Endothelial cell of umbilical vein (primary cell): ENCODE results near the gene PRIMPOL. TPM values are rescaled to one million over a fixed set of nuclear protein-coding genes. Genes with fewer than 3 reads are reported as not detected.

Experiments
- BruUV-seq: library from RNA; stranded (reverse); fragments of 400-500 nt; replicated peaks from 2 replicates; lab custom pipeline; 2021; lab: Mats Ljungman, UMichigan
- CTCF ChIA-PET: fragments of 300-600, 350-600 bp; sonication (Branson Sonifier 250); formaldehyde crosslinking; loops from one replicate; lab custom pipeline; 2021; ENCODE audit warnings: antibody characterized with exemption, inconsistent platforms; lab: Charles Lee
- POLR2A ChIA-PET: fragments of 300-600, 350-600 bp; sonication (Branson Sonifier 250); formaldehyde crosslinking; loops from one replicate; lab custom pipeline; 2021; ENCODE audit warnings: antibody characterized with exemption, inconsistent platforms; lab: Charles Lee
- DNase-seq: peaks from one replicate; pipeline ENCODE4 v3.0.0-alpha.2; 2011; ENCODE audit warnings: low read depth, low spot score
- FAIRE-seq: peaks from 2 replicates; lab custom pipeline; 2011; peaks lifted over from hg19 to GRCh38; lab: Jason Lieb, UNC
- H2AFZ ChIP-seq: 2 replicates; pipeline ENCODE4 v1.6.0; 2012; ENCODE audit warnings: low read depth, low read length, control low read depth, inconsistent platforms
- H3K27ac ChIP-seq: 2 replicates; pipeline ENCODE4 v1.5.1; 2011; ENCODE audit warnings: low read depth, mild to moderate bottlenecking, control low read depth, low read length, moderate library complexity; ENCODE audit not compliant: insufficient read depth
- H3K27me3 ChIP-seq, 2 experiments: 2 replicates each; pipeline versions ENCODE4 v1.6.0 to v1.6.1; 2011; ENCODE audit warnings: low read length in 2 of 2, mixed read lengths in 1 of 2; ENCODE audit not compliant: control insufficient read depth in 2 of 2, insufficient read depth in 2 of 2
- H3K36me3 ChIP-seq, 2 experiments: 2 replicates in 1 of 2; 3 replicates in 1 of 2; pipeline ENCODE4 v1.5.1; 2011; ENCODE audit warnings: low read length in 2 of 2, mild to moderate bottlenecking in 1 of 2, moderate library complexity in 1 of 2; ENCODE audit not compliant: control insufficient read depth in 2 of 2, insufficient read depth in 2 of 2; ENCODE audit errors: extremely low read depth in 1 of 2
- H3K4me1 ChIP-seq: 3 replicates; pipeline ENCODE4 v1.5.1; 2011; ENCODE audit warnings: mild to moderate bottlenecking, low read length; ENCODE audit not compliant: control insufficient read depth, insufficient read depth; ENCODE audit errors: extremely low read depth
- H3K4me2 ChIP-seq: 2 replicates; pipeline ENCODE4 v1.6.1; 2011; ENCODE audit warnings: low read length, control low read depth, mixed read lengths; ENCODE audit not compliant: insufficient read depth
- H3K4me3 ChIP-seq, 3 experiments: fragments of 200-600 bp in 1 of 3; sonication (generic), shearing (Covaris generic) in 1 of 3; replicated peaks in 1 of 3; 2 replicates each; pipeline ENCODE4 v1.5.1; 2011 to 2016; ENCODE audit warnings: control low read depth in 3 of 3, low read length in 3 of 3, mild to moderate bottlenecking in 2 of 3, inconsistent platforms in 1 of 3, low read depth in 1 of 3, moderate library complexity in 1 of 3; ENCODE audit not compliant: insufficient read depth in 1 of 3
- H3K79me2 ChIP-seq: 2 replicates; pipeline ENCODE4 v1.6.0; 2012; ENCODE audit warnings: low read length, inconsistent platforms; ENCODE audit not compliant: control insufficient read depth, insufficient read depth
- H3K9ac ChIP-seq: replicated peaks from 2 replicates; pipeline ENCODE3; 2011; ENCODE audit warnings: low read length, control low read depth; ENCODE audit not compliant: insufficient read depth; ENCODE audit errors: extremely low read depth
- H3K9me1 ChIP-seq: replicated peaks from 3 replicates; pipeline ENCODE4 v1.6.0; 2011; ENCODE audit warnings: mild to moderate bottlenecking, low read length; ENCODE audit not compliant: control insufficient read depth, insufficient read depth; ENCODE audit errors: extremely low read depth
- H3K9me3 ChIP-seq: replicated peaks from 2 replicates; pipeline ENCODE4 v1.5.1; 2012; ENCODE audit warnings: low read length, inconsistent platforms; ENCODE audit not compliant: control insufficient read depth, insufficient read depth
- H4K20me1 ChIP-seq: replicated peaks from 2 replicates; pipeline ENCODE3; 2011; ENCODE audit warnings: mild to moderate bottlenecking, low read length; ENCODE audit not compliant: control insufficient read depth, insufficient read depth; ENCODE audit errors: extremely low read depth
- EZH2 ChIP-seq: IDR thresholded peaks from 2 replicates; pipeline ENCODE4 v1.6.1; 2012; ENCODE audit warnings: borderline replicate concordance, low read depth, mild to moderate bottlenecking, moderate library complexity, low read length, inconsistent platforms; ENCODE audit not compliant: severe bottlenecking
- FOS ChIP-seq: IDR thresholded peaks from 2 replicates; pipeline ENCODE4 v1.6.1; 2011; ENCODE audit warnings: mild to moderate bottlenecking, low read length, moderate library complexity, borderline replicate concordance; ENCODE audit not compliant: insufficient read depth
- GATA2 ChIP-seq: IDR thresholded peaks from 2 replicates; pipeline ENCODE4 v1.7.0; 2011; ENCODE audit warnings: low read depth, mild to moderate bottlenecking, moderate library complexity, mixed read lengths, low read length; ENCODE audit not compliant: insufficient read length, insufficient read depth
- JUN ChIP-seq: IDR thresholded peaks from 2 replicates; pipeline ENCODE4 v1.6.1; 2011; ENCODE audit warnings: borderline replicate concordance, low read depth; ENCODE audit not compliant: insufficient read length, insufficient read depth
- POLR2A ChIP-seq: IDR thresholded peaks from 2 replicates; pipeline ENCODE4 v1.6.1; 2012; ENCODE audit warnings: low read depth, mild to moderate bottlenecking, control low read depth, low read length
- POLR2AphosphoS5 ChIP-seq: IDR thresholded peaks from 2 replicates; pipeline ENCODE4 v1.6.1; 2012; ENCODE audit warnings: low read depth, mild to moderate bottlenecking, control low read depth, low read length, moderate library complexity; ENCODE audit not compliant: insufficient read depth
- dilution Hi-C: fragments of 300-500 bp; cut with MboI; formaldehyde crosslinking; loops from one replicate; pipeline ENCODE4 v1.15.0; 2019; ENCODE audit warnings: low sequenced_read_pairs; ENCODE audit not compliant: extremely low pct_ligation_motif_present
- intact Hi-C: fragments of 100-400 bp; cut with micrococcal nuclease; formaldehyde crosslinking; loops from one replicate; pipeline ENCODE4 v1.10.0; 2022
- polyA plus RNA-seq, 4 experiments: library from polyadenylated mRNA; depleted of rRNA in 3 of 4; stranded (reverse) in 3 of 4; unstranded in 1 of 4; fragments of >200 nt; gene quantifications; 2 replicates each; pipeline versions ENCODE4 v1.2.1 to v1.2.3, GENCODE V29; 2011 to 2012; ENCODE audit warnings: missing spikeins in 1 of 4
- total RNA-seq: library from RNA; stranded (reverse); gene quantifications from 2 replicates; pipeline ENCODE4 v1.2.3, GENCODE V29; 2021
- TF ChIP-seq, protein P1 (sequence below), 2 donors: IDR thresholded peaks; 1 replicate in 1 of 2; 2 replicates in 1 of 2; pipeline ENCODE4 v1.5.1; 2011; ENCODE audit warnings: low read length in 2 of 2, mild to moderate bottlenecking in 2 of 2, moderate library complexity in 2 of 2, control low read depth in 1 of 2, inconsistent platforms in 1 of 2, low read depth in 1 of 2; ENCODE audit not compliant: insufficient read depth in 1 of 2; ENCODE audit errors: extremely low read depth in 1 of 2

The PRIMPOL gene
- total and polyA plus RNA-seq, 2 donors (not counting 3 experiments of a cell fraction or from before 2014, with no cell fraction given) = 5.9 to 11.1 TPM

GRCh38 chr4:184689681-184690080 lies 40.1 kb downstream of the PRIMPOL start:
- Histone ChIP-seq H3K27me3 (no peaks in the 10 kb centered on the region), H3K4me1 (peaks cover 18% of the 10 kb centered on the region), H3K9me3 (no peaks in the 10 kb centered on the region), H3K36me3 (peaks cover 2 to 3% of the 10 kb centered on the region in 2 experiments), H3K4me3 (no peak overlapping the region), H3K79me2 (no peaks in the 10 kb centered on the region), H3K9me1 (no peaks in the 10 kb centered on the region), H3K9ac (no peak overlapping the region), H3K27ac (peak overlapping the region; percentile 12), H3K4me2 (no peak overlapping the region), H2AFZ (no peak overlapping the region), H4K20me1 (no peaks in the 10 kb centered on the region)
- intact Hi-C loops = loop anchor here (1.0 kb wide), 1 partner anchor 40 kb away; no protein-coding TSS in a partner anchor
- BruUV-seq = no TSS peak
- dilution Hi-C loops = no loop called here
- POLR2A ChIA-PET = interaction anchor here (0.9 kb wide), 1 partner anchor 41 kb away, joined by 3 read pairs; the partner anchor contains the start of genes CASP3 and PRIMPOL
- TF ChIP-seq, protein P1, sequence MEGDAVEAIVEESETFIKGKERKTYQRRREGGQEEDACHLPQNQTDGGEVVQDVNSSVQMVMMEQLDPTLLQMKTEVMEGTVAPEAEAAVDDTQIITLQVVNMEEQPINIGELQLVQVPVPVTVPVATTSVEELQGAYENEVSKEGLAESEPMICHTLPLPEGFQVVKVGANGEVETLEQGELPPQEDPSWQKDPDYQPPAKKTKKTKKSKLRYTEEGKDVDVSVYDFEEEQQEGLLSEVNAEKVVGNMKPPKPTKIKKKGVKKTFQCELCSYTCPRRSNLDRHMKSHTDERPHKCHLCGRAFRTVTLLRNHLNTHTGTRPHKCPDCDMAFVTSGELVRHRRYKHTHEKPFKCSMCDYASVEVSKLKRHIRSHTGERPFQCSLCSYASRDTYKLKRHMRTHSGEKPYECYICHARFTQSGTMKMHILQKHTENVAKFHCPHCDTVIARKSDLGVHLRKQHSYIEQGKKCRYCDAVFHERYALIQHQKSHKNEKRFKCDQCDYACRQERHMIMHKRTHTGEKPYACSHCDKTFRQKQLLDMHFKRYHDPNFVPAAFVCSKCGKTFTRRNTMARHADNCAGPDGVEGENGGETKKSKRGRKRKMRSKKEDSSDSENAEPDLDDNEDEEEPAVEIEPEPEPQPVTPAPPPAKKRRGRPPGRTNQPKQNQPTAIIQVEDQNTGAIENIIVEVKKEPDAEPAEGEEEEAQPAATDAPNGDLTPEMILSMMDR (IDR thresholded peaks at IDR 0.05; ENCODE audit: extremely low read depth in 1 of 2, insufficient read depth in 1 of 2, low read depth in 1 of 2, low read length in 2 of 2) = no peak
- TF ChIP-seq FOS (no peak), JUN (no peak), GATA2 (no peak)
- FAIRE-seq (no peak), DNase-seq (no peak)
- CTCF ChIA-PET = interaction anchor here (1.7 kb wide), 1 partner anchor 426 kb away, joined by 6 read pairs; no protein-coding TSS in a partner anchor

- BruUV-seq = no TSS peak
- no peaks in the 10 kb centered on the region for H3K79me2 ChIP-seq
- dilution Hi-C loops (no loop called here), intact Hi-C loops (no loop called here)
- no peak overlapping the region for H3K4me2 ChIP-seq
- CTCF ChIA-PET = no interaction called here
- peaks cover 3 to 9% of the 10 kb centered on the region in 2 experiments for H3K36me3 ChIP-seq
- no peak overlapping the region for H3K9ac ChIP-seq
- no peak overlapping the region for H3K27ac ChIP-seq
- no peaks in the 10 kb centered on the region for H3K9me1 ChIP-seq
- H3K4me3 ChIP-seq = no peak overlapping the region
- POLR2A ChIA-PET = no interaction called here
- H3K27me3 ChIP-seq = no peaks in the 10 kb centered on the region
- FAIRE-seq = no peak
- no peaks in the 10 kb centered on the region for H4K20me1 ChIP-seq
- TF ChIP-seq GATA2 = no peak
- TF ChIP-seq EZH2 = no peak
- TF ChIP-seq POLR2A = no peak
- TF ChIP-seq FOS = no peak
- TF ChIP-seq POLR2AphosphoS5 = no peak
- H2AFZ ChIP-seq = no peak overlapping the region
- DNase-seq = no peak
- H3K4me1 ChIP-seq = peaks cover 14% of the 10 kb centered on the region
- H3K9me3 ChIP-seq = no peaks in the 10 kb centered on the region
Observed at GRCh38 chr4:184693056-184693455, 43.5 kb downstream of the PRIMPOL start.
